GM21526 (cell line): Measurements from ENCODE around the gene NT5DC1.

Experiments
- ATAC-seq: cut with Tn5 transposase; IDR thresholded peaks from one replicate; pipeline ENCODE4 v1.9.1; 2021; ENCODE audit warnings: moderate library complexity; ENCODE audit not compliant: unreplicated experiment, low FRiP score

The NT5DC1 gene

DNA sequence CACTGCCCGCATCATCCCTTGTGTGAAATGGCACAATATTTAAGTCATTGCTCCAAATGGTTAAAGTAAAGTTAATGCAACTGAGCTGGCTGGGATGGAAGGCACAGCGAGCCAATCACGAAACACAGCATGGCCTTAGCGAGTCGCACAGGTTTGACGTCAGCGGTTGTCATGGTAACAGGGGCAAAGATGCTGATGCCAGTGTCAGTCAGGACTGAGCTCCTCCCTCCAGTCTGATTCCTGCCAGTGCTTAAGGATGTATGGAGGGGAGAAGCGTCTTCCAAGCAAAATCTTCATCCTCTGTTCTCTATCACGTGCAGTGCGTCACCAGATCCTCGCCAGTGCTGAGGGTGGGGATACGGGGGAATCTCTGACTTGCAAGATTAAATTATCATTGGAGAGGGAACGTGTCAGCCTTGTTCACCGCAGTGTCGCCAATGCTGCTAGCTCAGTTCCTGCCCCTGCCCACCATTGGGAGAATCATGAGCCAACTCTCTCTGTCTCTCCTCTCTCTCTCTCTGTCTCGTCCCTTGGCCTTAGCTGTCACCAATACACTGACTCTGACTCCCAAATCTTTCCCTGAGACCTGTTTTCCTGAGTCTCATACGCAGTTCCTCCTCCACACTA is 128.7 kb downstream of the NT5DC1 start:
- ATAC-seq, result no peak

DNA sequence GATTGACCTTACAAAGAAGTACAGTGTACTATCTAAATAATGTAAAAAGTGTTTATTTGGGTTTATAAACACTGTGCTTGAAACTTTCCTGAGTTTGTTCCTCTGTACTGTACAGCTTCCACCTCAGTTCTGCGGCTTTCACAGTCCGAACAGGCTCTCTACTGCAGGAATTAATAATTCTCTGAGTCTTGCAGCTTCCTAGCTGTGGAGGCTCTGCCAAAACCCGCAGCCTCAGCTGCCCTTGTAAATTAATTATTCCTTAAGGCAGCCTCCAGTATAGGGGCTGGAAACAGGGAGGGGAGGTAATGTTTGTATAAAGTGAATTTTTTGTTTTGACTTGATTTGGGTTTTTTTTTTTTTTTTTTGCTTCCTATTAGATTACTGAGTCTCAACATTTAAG is 134.0 kb downstream of the NT5DC1 start:
- no peak for ATAC-seq

DNA sequence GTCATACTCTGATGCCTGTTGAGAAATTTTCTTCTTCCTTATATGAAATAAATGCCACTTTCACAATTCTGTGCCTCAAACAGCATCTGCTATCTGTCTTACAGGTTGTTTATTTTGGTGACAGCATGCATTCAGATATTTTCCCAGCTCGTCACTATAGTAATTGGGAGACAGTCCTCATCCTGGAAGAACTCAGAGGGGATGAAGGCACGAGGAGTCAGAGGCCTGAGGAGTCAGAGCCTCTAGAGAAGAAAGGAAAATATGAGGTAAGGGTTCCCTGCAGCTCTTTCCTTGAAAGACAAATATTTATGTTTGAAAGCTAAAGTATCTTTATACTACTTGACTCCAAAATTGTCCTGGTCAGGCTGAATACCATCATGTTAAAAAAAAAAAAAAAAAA is 137.4 kb downstream of the NT5DC1 start:
- ATAC-seq, result no peak

DNA sequence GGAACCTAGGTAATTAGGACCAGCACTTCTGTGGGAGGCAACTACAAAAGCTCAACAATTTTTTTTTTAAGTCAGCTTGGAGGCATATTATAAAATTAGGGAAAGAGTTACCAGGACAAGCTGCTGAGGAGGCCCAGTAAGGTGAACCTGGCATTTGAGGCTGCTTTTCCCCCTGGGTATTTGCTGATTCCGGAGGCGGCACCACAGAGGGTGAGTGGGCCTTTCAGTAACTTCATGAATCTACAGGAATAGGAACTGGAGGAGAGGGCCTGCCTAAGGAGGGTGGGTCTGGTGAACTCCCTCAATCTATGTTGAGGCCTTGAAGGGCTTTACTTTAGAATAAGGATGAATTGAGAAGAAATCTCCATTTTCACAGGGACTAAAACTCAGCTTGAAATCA is 138.6 kb downstream of the NT5DC1 start:
- ATAC-seq, result no peak

DNA sequence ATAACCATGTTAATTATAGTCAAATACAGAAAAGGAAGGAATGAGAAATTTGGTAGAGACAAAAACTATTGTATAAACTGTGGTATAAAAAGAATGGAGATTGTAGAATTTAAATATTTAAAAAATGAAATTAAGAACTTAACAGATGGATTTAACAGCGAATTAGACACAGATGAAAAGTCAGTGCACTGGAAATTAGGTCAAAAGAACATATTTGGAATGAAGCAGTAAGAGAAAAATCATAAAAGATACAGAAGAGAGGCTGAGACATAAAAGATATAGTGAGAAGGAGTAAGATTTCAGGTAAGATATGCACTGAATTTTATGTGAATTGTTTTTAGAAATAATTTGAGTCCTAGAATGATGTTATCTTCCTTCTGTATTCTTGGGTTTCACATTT is 139.2 kb downstream of the NT5DC1 start:
- ATAC-seq, result no peak

DNA sequence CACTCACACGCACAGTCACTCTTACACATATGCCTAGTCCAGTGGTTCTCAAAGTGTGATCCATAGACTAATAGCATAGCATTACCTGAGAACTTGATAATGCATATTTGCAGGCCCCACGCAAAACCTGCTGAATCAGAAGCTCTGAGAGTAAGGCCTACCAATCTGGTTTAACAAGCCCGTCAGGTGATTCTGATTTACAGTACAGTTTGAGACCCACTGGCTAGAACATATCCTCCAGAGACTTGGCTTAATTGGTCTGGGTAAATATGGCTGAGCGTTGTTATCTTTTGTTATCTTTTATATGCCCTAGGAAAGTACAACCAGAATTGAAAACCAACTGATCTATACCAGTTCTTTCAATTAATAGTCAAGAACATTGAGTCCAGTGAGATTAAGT is 143.6 kb downstream of the NT5DC1 start:
- no peak for ATAC-seq

DNA sequence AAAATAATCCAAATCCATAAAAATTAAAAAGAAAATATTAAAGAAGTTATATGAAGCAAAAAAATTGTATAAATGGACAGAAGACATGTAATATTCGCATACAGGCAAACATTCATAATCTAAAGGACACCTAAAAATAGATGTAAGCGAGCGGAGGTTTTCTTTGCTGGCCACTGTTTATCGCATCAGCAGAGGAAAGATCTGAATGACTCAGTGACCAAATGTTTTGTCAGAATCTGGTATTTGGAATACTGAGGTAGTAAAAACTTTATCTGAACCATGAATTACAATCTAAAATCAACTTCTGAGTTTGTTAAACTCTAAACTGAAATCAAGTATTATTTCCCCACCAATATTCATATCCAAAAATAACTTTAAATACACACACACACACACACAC is 145.4 kb downstream of the NT5DC1 start:
- ATAC-seq, result no peak

DNA sequence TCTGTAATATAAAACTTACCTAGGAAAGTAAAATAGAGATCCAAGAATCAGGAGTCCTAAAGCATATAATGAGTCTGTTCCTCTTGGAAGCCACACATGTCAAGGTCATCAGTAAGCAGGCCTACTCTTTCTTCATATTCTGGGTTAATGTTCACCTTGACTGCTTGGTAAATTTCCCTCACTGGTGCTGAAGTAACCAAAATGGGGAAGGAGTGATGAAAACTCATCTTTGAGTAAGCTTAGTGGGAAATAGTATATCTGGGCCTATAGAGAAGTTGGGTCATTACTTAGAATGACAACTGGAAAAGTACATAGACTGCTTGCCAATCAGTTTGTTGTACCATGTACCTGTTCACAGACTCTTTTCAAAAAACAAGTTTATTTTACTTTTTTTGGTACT is 146.6 kb downstream of the NT5DC1 start:
- ATAC-seq, result no peak

DNA sequence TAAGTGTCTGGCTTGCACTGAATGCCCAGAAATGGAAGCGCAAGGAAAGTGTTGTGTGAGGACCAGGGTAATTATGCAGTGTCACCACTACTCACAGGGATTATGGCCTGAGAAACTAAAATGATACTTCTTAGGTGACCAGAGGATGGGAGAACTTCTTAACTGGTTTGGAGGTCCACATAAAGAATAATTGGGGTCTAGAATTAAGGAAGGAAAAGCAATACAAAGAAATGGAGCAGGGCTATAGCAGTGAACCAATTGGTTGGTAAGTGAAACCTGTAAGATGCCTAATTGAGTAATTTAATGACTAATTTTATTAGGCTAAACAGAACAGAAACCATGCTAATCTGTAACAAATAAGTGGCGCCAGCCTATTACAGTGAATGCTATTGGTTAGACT is 147.9 kb downstream of the NT5DC1 start:
- ATAC-seq, result no peak

DNA sequence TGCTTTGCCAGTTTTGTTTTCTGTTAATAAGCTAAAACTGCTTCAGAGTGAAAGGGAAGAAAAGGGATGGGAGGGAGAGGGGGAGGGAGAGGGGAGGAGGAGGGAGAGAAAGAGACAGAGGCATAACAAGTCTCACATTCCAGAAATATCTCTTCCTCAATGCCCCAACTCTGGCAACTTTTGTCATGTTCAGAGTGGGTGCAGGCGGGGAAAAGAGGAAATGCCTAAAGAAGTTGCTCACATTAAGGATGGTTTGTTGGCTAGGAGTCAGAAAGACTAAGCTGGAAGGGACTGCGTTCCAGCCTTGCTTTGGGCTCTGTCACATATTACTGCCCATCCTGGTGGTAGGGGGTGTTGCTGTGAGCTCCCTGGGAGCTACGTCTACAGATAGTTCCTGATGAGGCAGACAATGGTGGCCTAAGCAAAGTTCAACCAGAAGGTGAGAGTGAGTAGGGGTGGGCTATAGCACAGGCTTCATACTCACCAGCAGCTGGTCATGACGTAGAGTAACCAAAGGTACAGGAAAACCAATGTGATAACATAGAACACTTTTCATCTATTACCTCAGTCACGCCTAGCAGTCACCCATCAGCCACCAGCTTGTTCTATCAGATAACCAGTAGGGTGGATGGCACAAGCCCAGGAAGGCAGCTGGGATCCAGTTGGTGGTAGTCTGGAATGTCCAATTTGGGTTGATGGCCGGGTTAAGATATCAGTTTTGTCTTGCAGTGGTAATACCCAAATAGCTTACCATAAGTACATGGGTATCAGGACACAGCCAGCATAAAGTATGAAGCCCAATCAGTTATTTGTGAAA is 151.1 kb downstream of the NT5DC1 start:
- ATAC-seq, result no peak

DNA sequence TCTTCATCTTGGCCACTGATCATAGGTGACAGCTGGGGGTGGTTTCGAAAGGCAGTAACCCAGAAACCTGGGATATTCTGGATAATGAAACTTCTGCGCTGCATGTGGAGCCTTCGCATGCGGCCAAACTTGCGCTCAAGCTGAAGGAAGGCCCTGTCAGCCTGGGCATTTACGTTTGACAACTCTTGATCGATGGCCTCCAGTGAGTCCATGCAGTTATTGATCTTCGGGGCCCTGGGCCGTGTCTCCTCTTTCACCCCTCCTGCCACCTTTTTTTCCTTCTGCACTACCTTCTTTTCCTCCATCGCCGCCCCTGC is 152.5 kb downstream of the NT5DC1 start:
- no peak for ATAC-seq

DNA sequence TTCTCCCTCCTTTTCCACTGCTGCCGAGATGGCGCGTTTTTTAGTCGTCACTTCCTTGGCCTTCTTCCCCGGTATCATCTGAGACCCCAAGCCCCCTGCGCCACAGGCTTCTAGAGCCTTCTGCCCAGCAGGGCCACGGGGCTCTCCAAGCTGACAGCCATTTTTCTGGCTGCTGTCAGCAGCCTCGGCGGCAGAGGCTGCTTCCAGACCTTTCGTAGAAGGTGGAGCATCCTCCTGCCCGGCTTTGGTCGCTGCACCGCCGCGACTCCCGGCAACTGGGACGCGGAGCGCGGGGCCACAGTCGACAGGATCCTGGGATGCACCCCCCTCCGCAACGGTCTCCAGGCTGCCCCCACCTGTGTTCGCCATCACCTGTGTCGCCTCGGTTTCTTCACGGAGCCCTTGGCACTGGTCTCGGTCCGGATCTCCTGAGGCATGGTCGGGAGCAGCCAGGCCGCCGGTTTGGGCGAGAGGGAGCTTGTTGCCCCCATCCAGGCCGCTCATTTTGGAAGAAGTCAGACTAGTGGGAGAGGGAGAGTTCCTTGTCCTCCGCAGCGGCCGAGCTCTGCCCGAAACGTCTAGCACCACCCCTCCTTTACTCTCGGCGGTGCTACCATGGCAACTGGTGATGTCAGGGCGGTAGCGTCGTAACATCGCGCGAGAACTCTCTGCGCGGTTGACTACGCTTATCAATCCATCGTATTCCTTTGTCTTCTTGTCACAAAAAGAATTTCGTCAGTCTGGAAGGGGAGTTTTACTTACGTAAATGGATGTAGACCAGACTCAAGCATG is 153.0 kb downstream of the NT5DC1 start, which contains the start of gene TSPYL4:
TSS of gene TSPYL4 (minus strand) at position 571 of the 792 bp plus-strand sequence. CDS start at position 504, 67 bp downstream.
- ATAC-seq, result peak; percentile 99

DNA sequence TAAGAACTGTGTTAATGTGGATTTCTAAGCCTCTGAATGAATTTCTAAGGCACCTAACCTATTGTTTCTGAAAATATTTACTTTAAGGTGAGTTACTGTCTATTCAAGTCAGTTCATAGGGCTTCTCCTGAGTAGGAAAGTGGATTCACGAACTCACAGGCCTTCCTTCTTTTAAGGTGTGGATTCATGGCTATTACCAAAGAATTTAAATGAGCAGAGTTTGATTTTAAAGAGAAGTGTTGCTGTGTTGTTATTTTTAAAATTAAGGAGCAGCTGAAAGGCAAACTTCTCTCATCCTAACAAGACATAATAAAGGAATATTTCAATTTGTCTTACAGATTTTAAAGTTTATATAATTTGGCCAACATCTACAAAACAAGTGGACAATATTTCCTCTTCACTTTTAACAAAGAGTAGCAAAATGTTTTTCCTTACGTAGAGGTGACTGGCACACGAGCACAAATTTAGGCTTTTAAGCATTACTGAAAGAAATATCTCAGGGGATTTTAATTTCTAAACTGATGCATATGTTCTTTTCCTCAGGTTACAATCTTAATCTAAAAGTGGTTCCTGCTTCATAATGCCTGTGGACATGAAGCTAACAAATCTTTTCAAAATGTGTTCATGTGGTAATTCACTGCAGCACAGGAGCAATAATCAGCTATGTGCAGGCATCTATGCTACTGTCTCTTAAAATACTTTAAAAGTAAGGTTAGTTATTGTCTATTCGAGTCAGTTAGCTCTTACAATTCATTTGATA is 153.8 kb downstream of the NT5DC1 start:
- peak; percentile 23 for ATAC-seq

DNA sequence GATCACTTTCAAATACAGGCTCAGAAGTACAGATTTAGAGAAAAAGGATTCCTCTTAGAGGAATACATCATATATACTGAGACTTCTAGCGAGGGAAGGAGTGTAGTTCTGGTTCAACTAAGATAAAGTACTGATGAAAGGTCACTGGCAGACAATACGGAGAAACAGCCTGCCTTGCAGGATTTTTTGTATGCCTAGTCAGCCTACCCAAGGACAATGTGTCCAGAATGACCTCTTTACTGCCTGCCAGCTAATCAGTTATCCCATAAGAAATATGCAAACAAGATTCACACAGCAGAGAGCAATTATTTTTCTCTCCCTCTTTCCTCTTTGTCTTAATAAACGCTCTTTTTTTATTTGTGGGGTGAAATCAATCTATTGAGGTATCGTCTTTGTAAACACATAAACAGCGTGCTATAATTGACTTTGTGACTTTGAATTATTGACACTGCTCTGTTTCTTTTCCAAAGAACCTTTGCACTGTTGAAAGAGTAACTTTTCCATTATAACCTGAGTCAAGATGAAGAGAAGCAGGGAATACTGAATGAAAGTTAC is 154.7 kb downstream of the NT5DC1 start:
- no peak for ATAC-seq

DNA sequence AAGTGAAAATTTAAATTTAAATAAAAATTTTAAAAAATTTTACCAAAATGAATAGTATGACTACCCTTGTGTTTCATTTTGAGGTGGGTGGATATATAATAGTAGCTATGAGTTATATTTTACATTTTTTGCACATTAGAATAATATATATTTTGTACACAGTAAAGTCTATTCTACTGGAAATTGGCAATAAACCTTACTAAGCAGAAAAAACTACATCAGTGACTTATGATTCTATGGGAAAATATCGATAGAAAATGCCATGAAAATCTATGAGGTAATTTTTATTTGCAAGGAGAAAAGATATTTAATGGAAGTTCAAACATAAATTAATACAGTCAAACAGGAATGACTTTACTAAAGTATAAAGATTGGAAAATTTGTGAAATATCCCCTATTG is 156.0 kb downstream of the NT5DC1 start:
- ATAC-seq, result no peak

DNA sequence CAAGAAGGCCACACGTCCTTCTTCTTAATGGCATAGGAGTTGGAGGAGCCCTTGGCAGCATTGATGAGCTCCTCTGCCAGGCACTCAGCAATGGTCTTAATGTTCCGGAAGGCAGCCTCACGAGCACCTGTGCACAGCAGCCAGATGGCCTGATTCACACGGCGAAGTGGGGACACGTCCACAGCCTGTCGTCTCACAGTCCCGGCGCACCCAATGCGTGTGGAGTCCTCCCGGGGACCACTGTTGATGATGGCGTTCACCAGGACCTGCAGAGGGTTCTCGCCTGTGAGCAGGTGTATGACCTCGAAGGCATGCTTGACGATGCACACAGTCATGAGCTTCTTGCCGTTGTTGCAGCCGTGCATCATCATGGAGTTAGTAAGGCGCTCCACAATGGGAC is 157.9 kb downstream of the NT5DC1 start:
- no peak for ATAC-seq

DNA sequence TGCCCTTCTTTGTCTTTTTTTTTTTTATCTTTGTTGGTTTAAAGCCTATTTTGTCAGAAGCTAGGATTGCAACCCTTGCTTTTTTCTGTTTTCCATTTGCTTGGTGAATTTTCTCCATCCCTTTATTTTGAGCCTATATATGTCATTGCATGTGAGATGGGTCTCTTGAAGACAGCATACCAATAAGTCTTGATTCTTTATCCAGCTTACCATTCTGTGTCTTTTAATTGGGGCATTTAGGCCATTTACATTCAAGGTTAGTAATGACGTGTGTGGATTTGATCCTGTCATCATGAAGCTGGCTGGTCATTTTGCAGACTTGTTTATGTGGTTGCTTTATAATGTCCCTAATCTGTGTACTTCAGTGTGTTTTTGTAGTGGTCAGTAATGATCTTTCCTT is 162.7 kb downstream of the NT5DC1 start:
- ATAC-seq, result no peak

DNA sequence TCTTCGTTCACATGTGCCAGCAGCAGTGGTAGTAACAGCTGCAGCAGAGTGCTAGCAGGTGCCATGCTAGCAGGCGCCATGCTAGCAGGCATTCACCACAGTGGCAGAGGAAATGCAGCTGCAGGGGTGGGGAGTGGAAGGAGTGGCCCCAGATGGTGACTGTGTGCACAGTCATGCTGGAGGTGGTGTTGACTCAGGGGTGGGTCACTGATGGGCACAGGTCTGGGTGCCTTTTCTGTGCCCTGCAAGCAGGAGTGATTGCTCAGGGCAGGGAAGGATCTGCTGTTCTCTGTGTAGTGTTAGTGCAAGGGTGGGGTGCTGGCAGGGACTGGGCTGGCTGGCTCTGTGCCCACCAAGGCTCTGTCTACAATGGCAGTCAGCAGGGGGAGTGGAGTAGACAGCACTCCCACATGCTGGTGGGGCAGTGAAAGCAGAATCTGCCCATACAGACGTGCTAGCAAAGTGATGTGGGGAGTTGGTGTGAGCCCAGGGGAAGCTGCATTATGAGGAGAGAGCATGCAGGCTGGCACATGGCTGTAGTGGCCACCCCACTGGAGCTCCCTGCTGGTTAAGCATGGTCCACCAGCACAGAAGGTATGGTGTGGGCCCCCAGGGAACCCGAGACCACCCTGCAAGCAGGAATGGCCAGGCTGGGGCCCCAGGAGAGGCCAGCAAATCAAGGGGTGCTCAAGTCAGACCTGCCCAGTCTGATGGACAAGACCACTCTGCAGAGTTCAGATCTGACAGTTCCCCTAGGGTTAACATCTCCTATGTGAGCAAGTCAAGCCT is 164.6 kb downstream of the NT5DC1 start:
- no peak for ATAC-seq

DNA sequence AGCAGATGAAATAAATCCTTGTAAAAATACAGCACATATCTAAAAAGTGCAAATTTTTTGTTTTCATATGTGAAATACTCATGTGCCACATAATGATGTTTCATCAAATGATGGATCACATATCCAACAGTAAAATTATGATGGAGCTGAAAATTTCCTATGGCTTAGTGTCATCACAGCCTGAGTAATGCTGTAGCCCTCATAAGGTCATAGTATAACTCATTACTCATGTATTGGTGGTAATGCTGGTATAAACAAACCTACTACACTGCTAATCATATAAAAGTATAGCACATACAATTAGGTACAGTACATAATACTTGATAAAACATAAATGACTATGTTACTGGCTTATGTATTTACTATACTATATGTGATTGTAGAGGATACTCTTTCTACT is 166.2 kb downstream of the NT5DC1 start:
- no peak for ATAC-seq
